Ovary (tissue), 9 donors: ENCODE measurements around the gene FUT9. TPM values are rescaled to one million over a fixed set of nuclear protein-coding genes. Genes with fewer than 3 reads are reported as not detected.

Source experiments
- DNase-seq, 5 donors: peaks; one replicate each; pipeline ENCODE4 v3.0.0-alpha.2; 2019 to 2020
- H3K27ac ChIP-seq, 2 donors: fragments of 200-600 bp; one replicate each; pipeline versions ENCODE4 v1.5.1 to v1.8.0; 2019 to 2022
- H3K27me3 ChIP-seq: fragments of 200-600 bp; one replicate; pipeline ENCODE4 v1.8.0; 2022
- H3K36me3 ChIP-seq: fragments of 200-600 bp; sonication (generic); one replicate; pipeline ENCODE4 v1.5.1; 2019
- H3K4me1 ChIP-seq: one replicate; pipeline ENCODE4 v1.8.1; 2013; ENCODE audit warnings: mild to moderate bottlenecking, moderate library complexity; ENCODE audit not compliant: insufficient read depth
- H3K4me3 ChIP-seq: fragments of 200-600 bp; sonication (generic); one replicate; pipeline ENCODE4 v1.5.1; 2017
- H3K9me3 ChIP-seq, 2 donors: fragments of 200-600 bp in 1 of 2; sonication (generic) in 1 of 2; one replicate each; pipeline versions ENCODE4 v1.5.1 to v1.8.1; 2013 to 2019; ENCODE audit warnings: mild to moderate bottlenecking in 1 of 2, moderate library complexity in 1 of 2
- EP300 ChIP-seq: sonication (generic); formaldehyde crosslinking; IDR thresholded peaks from one replicate; pipeline ENCODE4 v1.6.1; 2017; ENCODE audit warnings: antibody characterized with exemption
- POLR2A ChIP-seq: fragments of 450-650 bp; IDR thresholded peaks from one replicate; pipeline ENCODE4 v1.6.1; 2017; ENCODE audit warnings: antibody characterized with exemption, mild to moderate bottlenecking, moderate library complexity
- WGBS, 3 donors: extraction: QIAGEN DNeasy Blood & Tissue Kit in 1 of 3; methylation state at CpG; one replicate each; pipeline versions ENCODE4 v1.1.5 to v1.1.7; 2013 to 2017; 5-methylcytosine and 5-hydroxymethylcytosine counted together
- intact Hi-C, 4 donors: fragments of 100-400 bp; cut with DNase I; formaldehyde crosslinking; loops; one replicate each; pipeline versions ENCODE4 v1.11.0 to v1.15.1; 2022 to 2023
- polyA plus RNA-seq, 2 donors: library from polyadenylated mRNA; stranded (reverse); fragments of 200-250 nt in 1 of 2; fragments of 350-450 nt in 1 of 2; fragmentation: Illumina TruSeq in 1 of 2; extraction: RNeasy Lipid Tissue Mini Kit (QIAGEN cat#74804) in 1 of 2; gene quantifications; one replicate each; pipeline ENCODE4 v1.2.3, GENCODE V29; 2013 to 2014
- total RNA-seq, 7 donors: library from RNA; depleted of rRNA in 2 of 7; stranded (reverse); fragments of >200 nt in 2 of 7; fragmentation: NEBNext Ultra II Directional in 3 of 7; extraction: Animal tissue kit (Norgen Biotek cat#: 25700) in 3 of 7; gene quantifications; one replicate each; pipeline versions ENCODE4 v1.1.0 to v1.2.4, GENCODE V29; 2016 to 2023
- TF ChIP-seq, protein P1 (sequence below), 3 donors: fragments of 450-650 bp in 2 of 3; fragments of 200-600 bp in 1 of 3; IDR thresholded peaks; one replicate each; pipeline versions ENCODE4 v1.5.1 to v1.8.0; 2016 to 2022; ENCODE audit warnings: antibody characterized with exemption in 3 of 3, mild to moderate bottlenecking in 1 of 3
- donor health status: DM: no; HTN: no; CAD: no; lungs with moderate emphysema.
- donor health status: DM: no; HTN: no; CAD: no.
- donor health status: Bipolar disorder and iron deficiency.
- donor health status: DM: yes; HTN: yes; CAD: no.
- donor health status: DM: no; HTN: no; CAD: no.
- donor health status: DM: yes; HTN: yes; CAD: no.

The FUT9 gene
- total and polyA plus RNA-seq, 9 donors: under 0.01 to 0.13 (median 0.02) TPM; not detected in 4

DNA sequence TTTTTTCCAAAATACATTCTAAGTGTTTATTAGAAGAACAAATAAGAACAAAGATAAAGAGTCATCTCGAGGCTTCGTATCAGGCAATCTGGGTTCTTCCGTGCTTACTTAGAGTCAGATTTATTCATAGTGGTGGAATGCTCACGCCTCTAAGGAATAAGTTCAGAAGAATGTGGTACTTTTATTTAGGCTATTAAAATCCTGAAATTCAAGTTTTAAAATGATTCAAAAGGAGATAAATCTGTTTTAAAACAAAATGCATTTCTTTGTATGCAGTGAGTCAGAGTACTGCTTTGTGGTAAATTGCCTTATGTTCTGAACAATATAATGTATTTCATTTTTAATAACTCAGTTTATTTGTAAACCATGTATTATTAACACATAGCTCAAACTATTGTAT is 89.1 kb downstream of the FUT9 start:
- 83 to 88% (median 84%) methylated on average over 4 of the region's 4 CpGs for WGBS, 3 donors
- no peaks in the 10 kb centered on the region for H3K4me1 ChIP-seq
- no peak overlapping the region for H3K4me3 ChIP-seq
- no peaks in the 10 kb centered on the region for H3K27me3 ChIP-seq
- H3K27ac ChIP-seq: no peak overlapping the region
- TF ChIP-seq, protein P1, sequence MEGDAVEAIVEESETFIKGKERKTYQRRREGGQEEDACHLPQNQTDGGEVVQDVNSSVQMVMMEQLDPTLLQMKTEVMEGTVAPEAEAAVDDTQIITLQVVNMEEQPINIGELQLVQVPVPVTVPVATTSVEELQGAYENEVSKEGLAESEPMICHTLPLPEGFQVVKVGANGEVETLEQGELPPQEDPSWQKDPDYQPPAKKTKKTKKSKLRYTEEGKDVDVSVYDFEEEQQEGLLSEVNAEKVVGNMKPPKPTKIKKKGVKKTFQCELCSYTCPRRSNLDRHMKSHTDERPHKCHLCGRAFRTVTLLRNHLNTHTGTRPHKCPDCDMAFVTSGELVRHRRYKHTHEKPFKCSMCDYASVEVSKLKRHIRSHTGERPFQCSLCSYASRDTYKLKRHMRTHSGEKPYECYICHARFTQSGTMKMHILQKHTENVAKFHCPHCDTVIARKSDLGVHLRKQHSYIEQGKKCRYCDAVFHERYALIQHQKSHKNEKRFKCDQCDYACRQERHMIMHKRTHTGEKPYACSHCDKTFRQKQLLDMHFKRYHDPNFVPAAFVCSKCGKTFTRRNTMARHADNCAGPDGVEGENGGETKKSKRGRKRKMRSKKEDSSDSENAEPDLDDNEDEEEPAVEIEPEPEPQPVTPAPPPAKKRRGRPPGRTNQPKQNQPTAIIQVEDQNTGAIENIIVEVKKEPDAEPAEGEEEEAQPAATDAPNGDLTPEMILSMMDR (IDR thresholded peaks at IDR 0.05): no peak
- TF ChIP-seq POLR2A: no peak
- no peak for TF ChIP-seq EP300
- H3K36me3 ChIP-seq: no peaks in the 10 kb centered on the region
- no peak for DNase-seq
- H3K9me3 ChIP-seq: no peaks in the 10 kb centered on the region
- intact Hi-C loops: no loop called here

DNA sequence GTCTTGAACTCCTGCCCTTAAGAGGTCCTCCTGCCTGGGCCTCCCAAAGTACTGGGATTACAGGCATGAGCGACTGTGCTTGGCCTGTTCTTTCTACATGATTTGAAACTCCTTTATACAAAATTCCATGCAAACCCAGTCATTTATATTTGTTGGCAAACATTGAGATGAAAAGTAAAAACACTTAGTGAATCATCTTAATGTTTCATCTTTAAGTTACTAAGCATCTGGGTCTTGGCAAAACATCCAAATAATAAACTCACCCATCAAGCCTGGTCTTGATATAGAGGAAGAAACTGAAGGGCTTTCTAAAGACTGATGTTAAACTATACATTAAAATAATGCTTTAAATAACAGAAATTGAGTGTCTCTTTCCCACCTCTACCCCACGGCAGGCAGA is 95.1 kb downstream of the FUT9 start:
- Histone ChIP-seq H3K4me3 (no peak overlapping the region), H3K9me3 (no peaks in the 10 kb centered on the region), H3K36me3 (no peaks in the 10 kb centered on the region), H3K27ac (no peak overlapping the region), H3K27me3 (no peaks in the 10 kb centered on the region), H3K4me1 (no peaks in the 10 kb centered on the region)
- DNase-seq: no peak
- TF ChIP-seq EP300 (no peak), POLR2A (no peak)
- TF ChIP-seq, protein P1 (IDR thresholded peaks at IDR 0.05): no peak
- intact Hi-C loops: no loop called here
- WGBS, 3 donors: 72 to 83% (median 82%) methylated on average over 2 of the region's 2 CpGs

DNA sequence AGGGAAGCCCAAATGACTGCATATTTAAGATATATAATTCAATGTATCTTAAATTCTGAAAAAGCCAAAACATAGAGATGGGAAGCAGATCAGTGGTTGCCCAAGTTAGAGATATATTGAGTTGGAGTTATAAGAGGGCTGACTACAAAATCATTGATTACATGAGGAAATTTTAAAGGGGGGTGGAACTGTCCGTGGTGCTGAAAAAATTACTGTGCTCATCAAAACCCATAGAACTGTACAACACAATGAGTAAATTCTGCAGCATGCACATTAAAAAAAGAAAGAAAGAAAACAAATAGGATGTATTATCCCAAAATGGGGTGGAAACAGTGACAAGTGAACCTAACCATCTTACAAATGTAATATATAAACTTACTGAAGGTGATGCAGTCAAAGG is 100.9 kb downstream of the FUT9 start:
- Histone ChIP-seq H3K27ac (no peak overlapping the region), H3K4me3 (no peak overlapping the region), H3K36me3 (no peaks in the 10 kb centered on the region), H3K9me3 (no peaks in the 10 kb centered on the region), H3K27me3 (no peaks in the 10 kb centered on the region), H3K4me1 (no peaks in the 10 kb centered on the region)
- TF ChIP-seq EP300: no peak
- TF ChIP-seq, protein P1 (IDR thresholded peaks at IDR 0.05): no peak
- TF ChIP-seq POLR2A: no peak
- intact Hi-C loops: no loop called here
- WGBS, 3 donors: 8 to 21% (median 19%) methylated on average over 1 of the region's 1 CpG
- DNase-seq: no peak

DNA sequence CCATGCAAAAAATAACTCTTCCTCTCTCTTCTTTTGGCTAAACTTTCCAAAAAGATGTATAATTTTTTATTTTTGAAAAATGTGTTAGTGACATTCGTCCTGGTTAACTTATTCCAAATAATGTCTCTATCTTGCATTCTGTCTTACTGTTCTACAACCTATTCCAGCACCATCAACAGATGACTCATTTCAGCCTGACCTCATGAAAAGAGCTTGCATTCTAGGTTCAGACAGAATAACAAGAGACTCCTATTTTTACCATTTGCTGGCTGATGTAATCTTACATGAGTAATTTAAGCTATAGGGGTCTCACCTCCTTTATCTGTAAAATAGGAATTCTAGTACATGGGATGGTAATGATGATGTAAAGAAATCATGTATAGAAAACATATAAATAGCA is 109.0 kb downstream of the FUT9 start:
- TF ChIP-seq EP300 (no peak), POLR2A (no peak)
- TF ChIP-seq, protein P1 (IDR thresholded peaks at IDR 0.05): no peak

More for the DNA sequence above, 109.0 kb downstream of the FUT9 start:
- Histone ChIP-seq H3K27ac (no peak overlapping the region), H3K4me1 (no peaks in the 10 kb centered on the region), H3K27me3 (no peaks in the 10 kb centered on the region), H3K4me3 (no peak overlapping the region), H3K9me3 (no peaks in the 10 kb centered on the region), H3K36me3 (no peaks in the 10 kb centered on the region)
- intact Hi-C loops: no loop called here
- 30 to 54% (median 49%) methylated on average over 1 of the region's 1 CpG for whole genome bisulfite sequencing, 3 donors
- DNase-seq: no peak
